ENCODE results near the gene EXOC3L2. TPM values are rescaled to one million over a fixed set of nuclear protein-coding genes. Genes with fewer than 3 reads are reported as not detected.

Gene EXOC3L2
- total RNA-seq, 1 experiment from 2014 or later = not detected

GRCh38 chr19:45243144-45243732, 2.0 kb downstream of the EXOC3L2 start:
- peaks cover 61% of the 10 kb centered on the region for H3K27me3 Mint-ChIP-seq (ENCODE audit: unreplicated experiment)
- intact Hi-C loops (cut with micrococcal nuclease; ENCODE audit: unreplicated experiment) = no loop called here
- CTCF ChIA-PET = interaction anchor here (0.7 kb wide), 1 partner anchor 36 kb away, joined by 6 read pairs; no protein-coding TSS in a partner anchor

GRCh38 chr19:45238556-45238955, 6.7 kb downstream of the EXOC3L2 start:
- no peak for TF ChIP-seq CTCF (IDR thresholded peaks at IDR 0.05; ENCODE audit: unreplicated experiment)
- peaks cover 79% of the 10 kb centered on the region for H3K27me3 Mint-ChIP-seq (ENCODE audit: unreplicated experiment)
- CTCF ChIA-PET = no interaction called here

More at GRCh38 chr19:45243144-45243732, 2.0 kb downstream of the EXOC3L2 start:
- BruUV-seq (replicated peaks) = no TSS peak
- Mint-ChIP-seq H3K9me3 (ENCODE audit: low read depth, unreplicated experiment) (no peaks in the 10 kb centered on the region), H3K4me3 (ENCODE audit: low read depth, unreplicated experiment) (no peak overlapping the region), H3K27ac (ENCODE audit: unreplicated experiment) (no peak overlapping the region), H3K36me3 (ENCODE audit: insufficient read depth, unreplicated experiment) (no peaks in the 10 kb centered on the region), H3K4me1 (ENCODE audit: low read depth, unreplicated experiment) (peaks cover 8% of the 10 kb centered on the region)
- DNase-seq = no peak
- TF ChIP-seq CTCF (IDR thresholded peaks at IDR 0.05; ENCODE audit: unreplicated experiment) = no peak

GRCh38 chr19:45235485-45235884, 9.7 kb downstream of the EXOC3L2 start:
- no peak for DNase-seq
- Mint-ChIP-seq H3K27ac (ENCODE audit: unreplicated experiment) (no peak overlapping the region), H3K27me3 (ENCODE audit: unreplicated experiment) (peaks cover 83% of the 10 kb centered on the region), H3K4me1 (ENCODE audit: low read depth, unreplicated experiment) (no peaks in the 10 kb centered on the region), H3K4me3 (ENCODE audit: low read depth, unreplicated experiment) (no peak overlapping the region), H3K9me3 (ENCODE audit: low read depth, unreplicated experiment) (no peaks in the 10 kb centered on the region), H3K36me3 (ENCODE audit: insufficient read depth, unreplicated experiment) (no peaks in the 10 kb centered on the region)
- CTCF ChIA-PET = no interaction called here
- intact Hi-C loops (cut with micrococcal nuclease; ENCODE audit: unreplicated experiment) = no loop called here
- no TSS peak for BruUV-seq (replicated peaks)
- no peak for TF ChIP-seq CTCF (IDR thresholded peaks at IDR 0.05; ENCODE audit: unreplicated experiment)

More at GRCh38 chr19:45238556-45238955, 6.7 kb downstream of the EXOC3L2 start:
- H3K27ac Mint-ChIP-seq (ENCODE audit: unreplicated experiment) = no peak overlapping the region
- H3K36me3 Mint-ChIP-seq (ENCODE audit: insufficient read depth, unreplicated experiment) = no peaks in the 10 kb centered on the region
- BruUV-seq (replicated peaks) = no TSS peak
- H3K9me3 Mint-ChIP-seq (ENCODE audit: low read depth, unreplicated experiment) = no peaks in the 10 kb centered on the region
- no peak overlapping the region for H3K4me3 Mint-ChIP-seq (ENCODE audit: low read depth, unreplicated experiment)
- DNase-seq = no peak
- H3K4me1 Mint-ChIP-seq (ENCODE audit: low read depth, unreplicated experiment) = peaks cover 8% of the 10 kb centered on the region
- intact Hi-C loops (cut with micrococcal nuclease; ENCODE audit: unreplicated experiment) = no loop called here

GRCh38 chr19:45234089-45234869, 10.9 kb downstream of the EXOC3L2 start:
- DNase-seq = no peak
- H3K4me3 Mint-ChIP-seq (ENCODE audit: low read depth, unreplicated experiment) = no peak overlapping the region
- H3K27ac Mint-ChIP-seq (ENCODE audit: unreplicated experiment) = no peak overlapping the region
- H3K36me3 Mint-ChIP-seq (ENCODE audit: insufficient read depth, unreplicated experiment) = no peaks in the 10 kb centered on the region
- peaks cover 83% of the 10 kb centered on the region for H3K27me3 Mint-ChIP-seq (ENCODE audit: unreplicated experiment)
- TF ChIP-seq CTCF (IDR thresholded peaks at IDR 0.05; ENCODE audit: unreplicated experiment) = no peak
- CTCF ChIA-PET = interaction anchor here (0.6 kb wide), 1 partner anchor 382 kb away, joined by 4 read pairs; no protein-coding TSS in a partner anchor
- no peaks in the 10 kb centered on the region for H3K4me1 Mint-ChIP-seq (ENCODE audit: low read depth, unreplicated experiment)
- BruUV-seq (replicated peaks) = no TSS peak
- intact Hi-C loops (cut with micrococcal nuclease; ENCODE audit: unreplicated experiment) = no loop called here
- H3K9me3 Mint-ChIP-seq (ENCODE audit: low read depth, unreplicated experiment) = no peaks in the 10 kb centered on the region

Measured in Calu3 (cell line).